Suprapubic skin (tissue), 4 donors: ENCODE measurements around the gene DOCK8. TPM values are rescaled to one million over a fixed set of nuclear protein-coding genes. Genes with fewer than 3 reads are reported as not detected.

Experiments used
- DNase-seq, 2 donors: peaks; one replicate each; pipeline ENCODE4 v3.0.0-alpha.2; 2019; ENCODE audit warnings: low spot score in 2 of 2
- H3K27ac ChIP-seq: fragments of 200-600 bp; sonication (generic); one replicate; pipeline ENCODE4 v1.5.1; 2019
- H3K27me3 ChIP-seq: fragments of 200-600 bp; sonication (generic); one replicate; pipeline ENCODE4 v1.5.1; 2019
- H3K36me3 ChIP-seq: fragments of 200-600 bp; sonication (generic); one replicate; pipeline ENCODE4 v1.5.1; 2019
- H3K4me1 ChIP-seq: fragments of 200-600 bp; sonication (generic); one replicate; pipeline ENCODE4 v1.5.1; 2019
- H3K4me3 ChIP-seq: fragments of 200-600 bp; sonication (generic); one replicate; pipeline ENCODE4 v1.5.1; 2019; ENCODE audit warnings: mild to moderate bottlenecking
- H3K9me3 ChIP-seq: fragments of 200-600 bp; sonication (generic); one replicate; pipeline ENCODE4 v1.5.1; 2019
- CTCF ChIP-seq, 2 donors: fragments of 200-600 bp in 1 of 2; fragments of 450-650 bp in 1 of 2; sonication (generic) in 1 of 2; IDR thresholded peaks; one replicate each; pipeline ENCODE4 v1.5.1; 2016 to 2019; ENCODE audit warnings: antibody characterized with exemption in 2 of 2, mild to moderate bottlenecking in 1 of 2, moderate library complexity in 1 of 2
- EP300 ChIP-seq: sonication (generic); formaldehyde crosslinking; IDR thresholded peaks from one replicate; pipeline ENCODE4 v1.6.1; 2017; ENCODE audit warnings: antibody characterized with exemption
- POLR2A ChIP-seq, 2 donors: fragments of 450-650 bp; IDR thresholded peaks; one replicate each; pipeline ENCODE4 v1.6.1; 2017; ENCODE audit warnings: antibody characterized with exemption in 2 of 2, mild to moderate bottlenecking in 2 of 2, moderate library complexity in 2 of 2
- POLR2AphosphoS5 ChIP-seq, 3 donors: sonication (generic); formaldehyde crosslinking; IDR thresholded peaks; one replicate each; pipeline ENCODE4 v1.6.1; 2017; ENCODE audit warnings: antibody characterized with exemption in 3 of 3
- WGBS: methylation state at CpG from one replicate; pipeline ENCODE4 v1.1.5; 2018; 5-methylcytosine and 5-hydroxymethylcytosine counted together
- total RNA-seq, 4 donors: library from RNA; depleted of rRNA; stranded (reverse); fragments of >200 nt; gene quantifications; one replicate each; pipeline ENCODE4 v1.1.0, GENCODE V29; 2016

Gene DOCK8
- total RNA-seq, 4 donors from 2014 or later: 4.1 to 13.3 (median 10.3) TPM

DNA sequence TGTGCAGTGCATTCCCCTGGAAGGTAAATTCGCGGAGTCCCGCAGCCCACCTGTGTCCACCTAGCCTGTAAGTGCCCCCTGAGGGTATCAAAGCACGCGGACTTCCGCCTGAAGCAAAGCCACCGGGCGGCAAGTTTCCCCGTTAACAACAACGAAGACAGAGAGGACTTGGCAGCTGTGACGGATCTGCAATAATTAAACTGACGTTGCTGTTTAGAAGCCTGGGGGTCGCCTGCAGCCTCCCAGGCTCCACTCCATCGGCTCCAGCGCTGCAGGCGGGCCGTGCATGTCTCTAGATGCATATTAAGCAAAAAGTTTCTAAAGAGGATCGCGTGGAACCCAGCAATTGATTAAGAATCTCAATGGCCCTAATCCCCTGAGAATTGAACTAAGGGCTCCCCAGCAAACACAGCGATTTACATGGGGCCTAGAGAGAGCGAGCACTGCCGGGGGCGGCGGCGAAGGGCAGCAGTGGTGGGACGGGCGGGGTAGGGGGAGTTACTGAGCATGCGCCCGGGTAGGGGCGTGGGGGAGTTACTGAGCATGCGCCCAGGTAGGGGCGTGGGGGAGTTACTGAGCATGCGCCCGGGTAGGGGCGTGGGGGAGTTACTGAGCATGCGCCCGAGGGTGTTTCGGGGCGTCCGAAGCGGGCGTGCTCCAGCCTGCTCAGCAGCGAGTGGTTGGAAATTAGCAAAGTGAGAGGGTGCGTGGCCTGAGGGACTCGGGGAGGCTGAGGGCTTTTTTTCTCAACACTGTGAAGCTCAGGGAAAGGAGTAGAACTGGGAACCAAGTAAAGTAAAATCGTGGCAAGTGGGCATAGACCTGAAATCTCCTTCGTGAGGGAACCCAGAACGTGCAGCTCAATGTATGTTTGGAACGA is 255.2 kb downstream of the DOCK8 start:
- no peak for TF ChIP-seq CTCF (IDR thresholded peaks at IDR 0.05)
- peak in 1 of 2 donors; percentile 17 for TF ChIP-seq POLR2A (IDR thresholded peaks at IDR 0.05)
- Histone ChIP-seq H3K9me3 (no peaks in the 10 kb centered on the region), H3K36me3 (no peaks in the 10 kb centered on the region), H3K27me3 (no peaks in the 10 kb centered on the region), H3K27ac (peak overlapping the region; percentile 85), H3K4me1 (peaks cover 36% of the 10 kb centered on the region), H3K4me3 (peak overlapping the region; percentile 66)
- WGBS: 3% methylated on average over 48 of the region's 49 CpGs
- DNase-seq: peak; percentile 88 to 90

- H3K9me3 ChIP-seq: no peaks in the 10 kb centered on the region
- peaks cover 36% of the 10 kb centered on the region for H3K4me1 ChIP-seq
- DNase-seq: peak in 1 of 2 donors; percentile 73
- no peak for TF ChIP-seq POLR2A (IDR thresholded peaks at IDR 0.05)
- TF ChIP-seq EP300: no peak
- TF ChIP-seq CTCF (IDR thresholded peaks at IDR 0.05): no peak
- no peak for TF ChIP-seq POLR2AphosphoS5 (IDR thresholded peaks at IDR 0.05)
- no peaks in the 10 kb centered on the region for H3K27me3 ChIP-seq
- no peaks in the 10 kb centered on the region for H3K36me3 ChIP-seq
- peak overlapping the region; percentile 85 for H3K27ac ChIP-seq
- WGBS: 19% methylated on average over 9 of the region's 9 CpGs
- peak overlapping the region; percentile 66 for H3K4me3 ChIP-seq
These were observed 256.0 kb downstream of the DOCK8 start for GRCh38 chr9:470552-471194.

DNA sequence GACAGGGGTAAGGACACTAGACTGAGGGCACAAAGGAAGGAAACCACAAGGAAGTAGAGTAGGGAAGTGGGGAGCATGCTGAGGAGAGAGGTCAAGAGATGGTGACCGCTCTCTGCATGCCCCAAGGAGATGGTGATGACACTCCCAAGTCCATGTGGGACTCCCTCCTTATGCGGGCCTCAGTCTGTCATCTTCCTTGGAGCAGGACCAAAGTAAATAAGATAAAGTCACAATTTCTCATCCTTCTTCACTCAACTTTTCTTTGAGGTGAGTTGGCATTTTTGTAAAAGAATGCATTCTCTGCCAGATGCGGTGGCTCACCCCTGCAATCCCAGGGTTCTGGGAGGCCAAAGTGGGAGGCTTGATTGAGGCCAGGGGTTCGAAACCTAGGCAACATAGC is 256.7 kb downstream of the DOCK8 start:
- Histone ChIP-seq H3K27me3 (no peaks in the 10 kb centered on the region), H3K36me3 (no peaks in the 10 kb centered on the region), H3K9me3 (no peaks in the 10 kb centered on the region), H3K27ac (peak overlapping the region; percentile 85), H3K4me1 (peaks cover 36% of the 10 kb centered on the region), H3K4me3 (no peak overlapping the region)
- no peak for DNase-seq
- WGBS: 70% methylated on average over 4 of the region's 4 CpGs
- TF ChIP-seq POLR2AphosphoS5 (IDR thresholded peaks at IDR 0.05): no peak

DNA sequence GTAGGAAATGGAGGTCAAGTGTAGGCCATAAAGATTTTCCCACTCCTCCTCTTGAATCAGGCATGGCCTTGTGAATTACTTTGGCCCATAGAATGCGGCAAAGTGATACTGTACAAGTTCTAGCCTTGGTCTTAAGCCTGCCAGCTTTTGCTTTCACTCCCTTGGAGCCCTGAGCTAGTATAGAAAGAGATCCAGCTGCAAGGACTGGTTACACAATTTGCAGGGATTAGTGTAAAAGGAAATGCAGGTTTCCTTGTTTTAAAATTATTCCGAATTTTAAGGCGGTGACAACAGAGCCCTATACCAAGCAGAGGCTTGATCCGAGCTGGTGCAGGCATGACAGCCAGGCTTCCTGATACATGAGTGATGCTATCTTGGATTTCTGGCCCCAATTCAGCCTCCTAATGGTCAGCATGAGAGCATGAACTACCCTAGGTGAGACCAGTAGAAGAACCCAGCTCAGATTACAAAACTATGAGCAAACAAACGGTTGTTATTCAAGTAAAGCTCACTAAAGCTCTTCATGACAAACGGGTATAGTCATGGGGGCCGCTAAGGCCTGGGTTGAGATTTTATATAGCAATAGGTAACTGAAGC is 257.9 kb downstream of the DOCK8 start:
- Histone ChIP-seq H3K4me1 (peaks cover 36% of the 10 kb centered on the region), H3K27me3 (no peaks in the 10 kb centered on the region), H3K27ac (no peak overlapping the region), H3K36me3 (no peaks in the 10 kb centered on the region), H3K9me3 (no peaks in the 10 kb centered on the region), H3K4me3 (no peak overlapping the region)
- WGBS: 64% methylated on average over 7 of the region's 7 CpGs
- TF ChIP-seq POLR2AphosphoS5 (IDR thresholded peaks at IDR 0.05): no peak
- TF ChIP-seq EP300: no peak
- no peak for TF ChIP-seq POLR2A (IDR thresholded peaks at IDR 0.05)
- no peak for TF ChIP-seq CTCF (IDR thresholded peaks at IDR 0.05)
- DNase-seq: no peak

- TF ChIP-seq CTCF (IDR thresholded peaks at IDR 0.05) (no peak), POLR2A (IDR thresholded peaks at IDR 0.05) (no peak), POLR2AphosphoS5 (IDR thresholded peaks at IDR 0.05) (no peak), EP300 (no peak)
- no peak for DNase-seq
- Histone ChIP-seq H3K27ac (no peak overlapping the region), H3K4me3 (no peak overlapping the region), H3K27me3 (no peaks in the 10 kb centered on the region), H3K4me1 (no peaks in the 10 kb centered on the region), H3K36me3 (no peaks in the 10 kb centered on the region), H3K9me3 (no peaks in the 10 kb centered on the region)
These were observed 262.5 kb downstream of the DOCK8 start for GRCh38 chr9:477193-477592.
